IPS-NIHi11 (cell line): ENCODE measurements around the gene MED12.
"Not testable (repeated sequence)": the region's sequence is repeated elsewhere in the genome, so short reads cannot be mapped to it uniquely, and the experiment has no call there.

Experiments
- DNase-seq: peaks from one replicate; pipeline ENCODE4 v3.0.0; 2012; ENCODE audit warnings: mixed read lengths, low spot score

Gene MED12

GRCh38 chrX:71162981-71163380 is 44.6 kb downstream of the MED12 start:
- peak; percentile 46 for DNase-seq

DNA sequence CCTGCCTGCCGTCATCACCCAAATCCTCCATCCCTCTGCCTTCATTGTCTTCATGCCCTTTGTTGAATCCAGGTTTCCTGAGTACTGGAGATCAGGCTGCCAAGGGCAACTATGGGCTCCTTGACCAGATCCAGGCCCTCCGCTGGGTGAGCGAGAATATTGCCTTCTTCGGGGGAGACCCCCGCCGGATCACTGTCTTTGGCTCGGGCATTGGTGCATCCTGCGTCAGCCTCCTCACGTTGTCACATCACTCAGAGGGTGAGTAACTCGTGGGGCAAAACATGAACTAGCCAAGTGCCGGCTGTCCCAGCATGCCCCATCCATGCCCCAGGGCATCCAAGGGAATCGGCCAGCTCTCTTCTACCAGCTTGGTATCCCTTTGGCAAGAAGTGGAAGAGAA is 45.7 kb downstream of the MED12 start:
- no peak for DNase-seq

DNA sequence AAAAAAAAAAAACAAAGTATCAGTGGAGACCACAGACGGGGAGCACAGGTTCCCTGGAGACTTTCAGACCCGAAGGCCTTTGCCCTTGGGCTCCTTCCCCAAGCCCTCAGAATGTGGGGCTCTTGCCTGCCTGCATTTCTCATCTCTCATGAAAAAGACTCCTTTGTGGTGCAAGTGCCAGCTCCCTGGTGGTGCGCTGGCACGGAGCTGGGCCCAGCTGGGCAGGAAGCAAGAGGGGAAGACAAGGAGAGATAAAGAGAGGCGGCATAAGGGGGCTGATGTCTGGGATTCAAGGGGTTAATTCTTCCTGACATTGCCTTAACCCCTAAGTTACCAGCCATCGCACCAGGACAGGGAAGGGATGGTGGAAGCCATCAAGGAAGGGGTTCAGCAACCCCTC is 48.1 kb downstream of the MED12 start:
- DNase-seq, result no peak

DNA sequence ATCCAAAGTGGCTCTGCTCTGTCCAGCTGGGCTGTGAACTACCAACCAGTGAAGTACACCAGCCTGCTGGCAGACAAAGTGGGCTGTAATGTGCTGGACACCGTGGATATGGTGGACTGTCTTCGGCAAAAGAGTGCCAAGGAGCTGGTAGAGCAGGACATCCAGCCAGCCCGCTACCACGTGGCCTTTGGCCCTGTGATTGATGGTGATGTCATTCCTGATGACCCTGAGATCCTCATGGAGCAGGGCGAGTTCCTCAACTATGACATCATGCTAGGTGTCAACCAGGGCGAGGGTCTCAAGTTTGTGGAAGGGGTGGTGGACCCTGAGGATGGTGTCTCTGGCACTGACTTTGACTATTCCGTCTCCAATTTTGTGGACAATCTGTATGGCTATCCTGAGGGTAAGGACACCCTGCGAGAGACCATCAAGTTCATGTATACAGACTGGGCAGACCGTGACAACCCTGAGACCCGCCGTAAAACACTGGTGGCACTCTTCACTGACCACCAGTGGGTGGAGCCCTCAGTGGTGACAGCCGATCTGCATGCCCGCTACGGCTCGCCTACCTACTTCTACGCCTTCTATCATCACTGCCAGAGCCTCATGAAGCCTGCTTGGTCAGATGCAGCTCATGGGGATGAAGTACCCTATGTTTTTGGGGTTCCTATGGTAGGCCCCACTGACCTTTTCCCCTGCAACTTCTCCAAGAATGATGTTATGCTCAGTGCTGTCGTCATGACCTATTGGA is 48.8 kb downstream of the MED12 start:
- DNase-seq, result no peak

- DNase-seq, result no peak
Observed at GRCh38 chrX:71168134-71168533, 49.7 kb downstream of the MED12 start.

DNA sequence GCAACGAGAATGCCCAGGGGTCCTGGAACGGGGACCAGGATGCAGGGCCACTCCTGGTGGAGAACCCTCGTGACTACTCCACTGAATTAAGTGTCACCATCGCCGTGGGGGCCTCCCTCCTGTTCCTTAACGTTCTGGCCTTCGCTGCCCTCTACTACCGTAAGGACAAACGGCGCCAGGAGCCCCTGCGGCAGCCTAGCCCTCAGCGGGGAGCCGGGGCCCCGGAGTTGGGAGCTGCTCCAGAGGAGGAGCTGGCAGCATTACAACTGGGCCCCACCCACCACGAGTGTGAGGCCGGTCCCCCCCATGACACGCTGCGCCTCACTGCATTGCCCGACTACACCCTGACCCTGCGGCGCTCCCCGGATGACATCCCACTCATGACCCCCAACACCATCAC is 51.2 kb downstream of the MED12 start:
- no peak for DNase-seq

DNA sequence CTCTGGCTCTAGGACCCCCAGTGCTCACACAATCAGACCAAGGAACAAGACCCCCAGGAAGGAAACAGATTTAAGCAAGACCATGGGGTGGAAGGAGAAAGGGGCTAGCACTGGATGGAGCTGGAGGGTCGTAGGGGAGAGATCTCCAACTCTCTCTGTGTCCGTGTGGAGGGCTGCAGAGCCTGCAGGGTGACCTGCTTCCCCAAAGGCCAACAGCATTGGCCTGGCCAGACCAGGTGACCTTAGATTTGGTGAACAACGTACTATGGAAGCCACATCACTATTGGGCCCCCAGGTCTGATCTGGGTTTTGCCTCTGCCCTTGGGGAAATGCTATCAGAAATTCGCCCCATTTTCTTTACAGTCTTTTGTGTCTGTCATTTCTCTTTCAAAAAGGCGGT is 52.3 kb downstream of the MED12 start:
- no peak for DNase-seq

DNA sequence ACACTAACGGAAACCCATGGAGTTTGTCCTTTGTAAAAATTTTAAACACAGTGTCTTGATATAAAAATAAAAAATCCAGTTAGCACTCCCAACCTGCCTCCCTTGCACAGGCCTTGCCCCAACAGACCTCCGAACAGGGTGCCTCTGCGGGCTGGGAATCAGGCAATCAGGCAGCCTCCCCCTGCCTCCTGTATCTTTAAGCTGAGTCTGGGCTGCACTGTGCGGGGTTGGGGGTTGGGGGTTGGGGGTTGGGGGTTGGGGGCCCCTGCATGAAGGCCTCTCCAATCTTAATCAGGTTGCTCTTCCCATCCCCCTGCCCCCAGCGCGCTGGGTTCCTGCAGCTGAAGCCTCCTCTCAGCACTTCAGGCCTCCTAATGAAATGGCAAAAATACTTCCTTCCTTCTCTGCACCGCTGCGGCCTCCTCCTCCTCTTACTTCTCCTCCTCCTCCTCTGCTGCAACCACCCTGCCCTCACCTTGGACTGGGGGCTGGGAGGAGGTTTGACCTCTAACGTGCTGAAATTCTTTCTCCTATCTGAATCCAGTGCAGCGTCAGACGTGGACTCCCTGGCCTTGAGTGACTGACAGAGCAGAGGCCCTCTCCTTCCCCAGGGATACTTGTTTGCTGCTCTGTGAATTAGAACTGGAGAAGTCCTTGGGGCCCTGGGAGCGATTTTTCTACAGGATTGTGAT is 52.9 kb downstream of the MED12 start:
- DNase-seq, result peak; percentile 23

- no peak for DNase-seq
Observed at GRCh38 chrX:71173440-71173839, 55.0 kb downstream of the MED12 start.

DNA sequence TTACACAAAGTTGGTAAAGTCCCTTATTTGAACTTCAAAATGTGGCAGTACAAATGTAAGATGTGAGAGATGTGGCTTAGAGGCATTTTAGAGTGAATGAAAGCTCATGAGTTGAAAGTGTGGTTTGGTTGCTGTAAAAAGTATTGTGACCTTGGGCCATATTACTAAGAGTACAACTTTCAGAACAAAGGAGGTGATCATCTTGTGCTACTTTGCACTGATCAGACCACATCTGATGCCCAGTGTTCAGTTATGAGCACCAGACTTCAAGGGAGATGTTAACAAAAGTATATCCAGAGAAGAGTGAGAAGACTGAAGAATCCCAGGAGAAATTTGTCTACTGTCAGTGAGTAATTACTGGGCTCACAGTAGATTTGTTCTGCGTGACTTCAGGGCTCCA is 56.4 kb downstream of the MED12 start:
- DNase-seq, result no peak

DNA sequence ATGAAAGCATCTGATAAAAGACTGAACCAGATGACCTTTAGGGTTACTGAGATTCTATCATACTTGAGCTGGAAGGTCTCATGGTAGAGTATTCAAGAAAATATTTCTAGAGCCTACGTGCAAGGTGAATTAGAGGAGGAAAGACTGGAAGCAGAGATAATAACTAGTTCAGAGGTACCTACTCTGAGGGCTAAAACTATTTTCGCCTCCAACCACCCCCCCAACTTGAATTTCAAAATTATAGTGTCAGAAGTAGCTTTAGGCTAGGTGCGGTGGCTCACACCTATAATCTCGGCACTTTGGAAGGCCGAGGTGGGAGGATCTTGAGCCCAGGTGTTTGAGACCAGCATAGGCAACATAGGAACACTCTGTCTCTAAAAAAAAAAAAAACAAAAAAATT is 57.1 kb downstream of the MED12 start:
- DNase-seq, result no peak

GRCh38 chrX:71177327-71177726 is 58.9 kb downstream of the MED12 start:
- DNase-seq, result no peak

GRCh38 chrX:71178908-71179307 is 60.5 kb downstream of the MED12 start:
- DNase-seq, result peak; percentile 31

GRCh38 chrX:71180579-71181265 is 62.3 kb downstream of the MED12 start:
- DNase-seq, result not testable (repeated sequence)

DNA sequence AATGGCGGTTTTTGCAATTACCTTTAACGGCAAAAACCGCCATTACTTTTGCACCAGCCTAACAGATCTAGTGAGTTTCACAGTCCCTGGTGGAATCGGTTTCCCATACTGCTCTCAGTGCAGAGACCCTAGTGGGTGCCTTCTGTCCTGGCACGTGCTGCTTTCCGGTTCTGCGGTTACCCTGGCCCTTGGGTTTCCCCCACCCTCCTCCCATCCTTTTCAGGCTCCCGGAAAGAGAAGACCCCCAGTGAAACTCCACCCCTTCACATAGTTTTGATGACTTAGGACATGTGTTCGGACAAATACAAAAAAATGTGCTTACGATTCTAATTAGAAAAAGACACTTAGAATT is 63.1 kb downstream of the MED12 start:
- no peak for DNase-seq

GRCh38 chrX:71181910-71182799 is 63.8 kb downstream of the MED12 start:
- DNase-seq, result peak; percentile 73

GRCh38 chrX:71182871-71183270 is 64.5 kb downstream of the MED12 start:
- no peak for DNase-seq

DNA sequence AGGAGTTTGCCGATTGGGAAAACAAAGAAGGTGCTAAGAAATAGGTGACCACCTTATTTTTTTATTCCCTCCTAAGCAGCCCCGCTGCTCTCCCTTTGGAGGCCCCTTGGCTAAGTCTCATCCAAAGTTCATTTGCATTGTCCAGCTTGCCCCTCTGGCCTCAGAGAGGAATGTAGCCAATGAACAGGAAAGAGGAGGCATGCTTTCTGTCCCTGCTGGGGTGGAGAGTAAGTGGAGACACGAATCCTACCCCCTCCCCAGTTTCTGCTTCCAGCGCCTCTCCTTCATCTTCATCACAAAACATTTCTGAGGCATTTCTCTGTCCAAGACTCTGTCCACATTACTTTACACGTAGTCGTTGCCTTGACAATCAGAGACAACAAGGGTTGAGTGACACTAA is 64.9 kb downstream of the MED12 start:
- DNase-seq, result no peak

DNA sequence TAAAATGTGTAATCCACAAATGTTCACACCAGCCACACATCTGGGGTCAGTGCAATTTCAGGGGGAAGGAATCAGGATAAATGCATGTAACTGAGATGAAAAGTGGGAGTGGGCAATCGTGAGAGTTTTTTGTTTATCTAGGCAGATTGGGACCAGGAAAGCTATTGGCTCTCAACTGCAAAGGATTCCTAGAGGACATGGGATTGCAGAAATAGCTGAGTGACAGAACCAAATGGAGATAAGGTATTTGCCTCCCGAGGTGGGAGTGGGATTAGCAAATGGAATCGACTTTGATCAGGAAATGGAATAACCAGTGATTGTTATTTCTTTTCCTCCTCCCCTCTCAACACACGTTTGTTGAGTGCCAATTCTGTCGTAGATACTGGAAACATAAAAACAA is 65.7 kb downstream of the MED12 start:
- no peak for DNase-seq

GRCh38 chrX:71184803-71185495 is 66.6 kb downstream of the MED12 start:
- no peak for DNase-seq

DNA sequence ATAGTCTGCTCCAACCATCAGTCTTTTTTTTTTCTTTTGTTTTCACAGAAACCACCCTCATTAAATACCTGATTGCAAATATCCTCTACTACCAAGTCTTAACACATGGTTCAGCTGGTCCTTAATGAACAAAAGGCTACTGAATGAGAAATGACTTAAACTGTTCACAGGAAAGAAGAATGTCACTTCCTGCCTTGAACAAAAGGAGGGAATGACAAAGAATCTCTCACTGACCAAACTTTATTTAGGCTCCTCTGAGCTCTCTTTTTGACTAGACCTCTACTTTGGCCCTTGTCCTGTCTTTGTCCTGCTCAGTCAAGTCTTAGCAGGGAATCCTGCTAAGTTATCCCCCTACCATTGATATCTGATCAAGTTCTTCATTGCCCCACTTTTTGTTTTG is 72.9 kb downstream of the MED12 start:
- no peak for DNase-seq
